Stimulated activated CD4-positive, alpha-beta T cell treated with anti-CD3 and anti-CD28 coated beads, Interleukin-12 subunit alpha, Interleukin-12 subunit beta, amount 100 ng/mL, for 24 hours (primary cell): Measurements from ENCODE around the gene TIAM1.
A peak's percentile ranks its signal among the peaks of the same experiment; 100 is the strongest.

Experiments used
- DNase-seq, 2 experiments: peaks; one replicate each; pipeline ENCODE4 v3.0.0-alpha.2; 2020; ENCODE audit warnings: low read depth in 2 of 2

TIAM1 gene

DNA sequence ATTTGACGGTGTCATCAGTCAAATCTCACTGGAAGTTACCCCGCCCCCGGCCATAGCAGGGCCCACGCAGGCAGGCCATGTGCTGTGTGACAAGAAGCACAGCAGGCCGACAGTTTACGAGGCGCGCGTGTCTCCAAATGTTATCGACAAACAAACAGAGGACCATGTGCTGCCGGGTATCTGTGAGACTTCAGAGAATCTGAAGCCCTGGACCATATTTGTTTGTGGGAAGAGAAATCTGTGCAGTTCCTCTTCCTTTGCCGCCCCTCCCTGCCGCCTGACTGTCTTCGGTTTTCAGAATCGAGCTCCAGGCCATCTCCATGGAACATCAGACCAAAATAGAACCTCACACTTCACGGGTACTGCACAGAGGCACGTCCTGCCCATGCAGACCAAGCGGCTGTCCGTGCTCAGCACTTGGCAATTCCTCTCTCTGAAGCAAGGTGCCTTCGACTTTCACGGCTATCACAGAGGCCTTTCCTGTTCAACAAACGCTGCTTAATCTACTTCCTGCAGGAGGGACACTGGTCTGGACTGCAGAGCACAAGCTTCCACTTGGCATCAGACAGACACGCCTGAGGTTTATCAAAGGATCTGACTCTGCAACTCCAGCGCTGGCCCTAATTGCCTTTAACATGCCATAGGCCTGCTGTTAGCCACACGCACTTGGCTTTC lies 170.0 kb downstream of the TIAM1 start:
- peak in 1 of 2 experiments; percentile 55 for DNase-seq

DNA sequence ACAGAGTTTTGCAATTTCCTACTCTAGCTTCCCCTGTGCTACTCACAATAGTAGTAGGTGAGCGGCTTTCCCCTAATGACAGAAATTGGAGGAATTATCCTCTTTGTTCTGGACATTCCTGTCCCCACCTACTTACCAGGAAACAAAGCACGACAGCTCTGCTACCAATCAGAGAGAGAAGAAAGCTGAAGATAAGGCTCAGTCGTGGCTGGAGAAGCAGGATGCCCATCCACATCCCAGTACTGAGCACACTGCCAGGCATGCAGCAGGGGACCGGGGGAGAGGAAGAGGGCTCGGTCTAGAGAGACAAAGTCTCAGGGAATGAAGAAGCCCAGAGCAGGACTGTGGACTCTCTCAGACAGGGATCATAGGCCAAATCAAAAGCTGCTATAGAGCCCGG lies 171.7 kb downstream of the TIAM1 start:
- DNase-seq = no peak

- DNase-seq = no peak
Observed at GRCh38 chr21:31164713-31165694, 179.1 kb downstream of the TIAM1 start.

GRCh38 chr21:31162827-31163226 lies 181.2 kb downstream of the TIAM1 start:
- no peak for DNase-seq

- DNase-seq = no peak
Observed at GRCh38 chr21:31162079-31162699, 181.9 kb downstream of the TIAM1 start.

- no peak for DNase-seq
Observed at GRCh38 chr21:31161157-31161556, 182.9 kb downstream of the TIAM1 start.

DNA sequence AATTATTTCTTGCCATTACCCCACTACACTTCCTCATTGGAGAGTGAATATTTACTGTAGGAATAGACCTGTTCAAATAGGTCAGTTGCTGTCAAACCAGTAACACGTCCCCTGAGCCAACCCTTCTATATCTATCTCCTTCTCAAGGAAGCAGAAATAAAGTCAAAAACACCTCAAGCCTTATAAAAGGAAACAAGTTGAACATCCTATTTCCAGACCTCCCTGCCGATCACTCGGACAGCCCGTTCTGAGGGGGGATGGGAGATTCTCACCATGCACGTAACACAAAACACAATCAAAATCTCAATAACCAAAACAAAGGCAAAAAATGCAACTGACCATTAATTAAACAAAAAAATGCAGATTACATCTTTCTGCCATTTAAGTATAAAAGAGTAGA lies 184.3 kb downstream of the TIAM1 start:
- no peak for DNase-seq

- DNase-seq = no peak
Observed at GRCh38 chr21:31158789-31159581, 185.1 kb downstream of the TIAM1 start.

DNA sequence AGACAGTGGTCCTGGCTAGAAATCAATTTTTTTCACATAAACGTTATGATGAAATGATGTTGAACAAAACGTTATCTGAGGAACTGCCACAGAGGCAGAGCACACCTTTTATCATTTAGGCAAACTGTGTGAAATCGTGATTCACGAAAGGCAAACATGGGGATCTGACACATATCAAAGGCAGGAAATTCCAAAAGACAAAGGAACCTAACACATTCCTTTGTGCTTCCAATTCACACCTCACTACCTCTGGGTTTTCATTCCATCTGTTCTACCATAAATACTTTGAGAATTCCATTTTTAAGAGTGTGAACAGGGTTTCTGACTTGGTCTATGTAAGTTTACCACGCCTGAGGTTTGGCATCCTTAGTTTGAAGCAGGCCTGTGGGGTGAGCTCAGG lies 186.3 kb downstream of the TIAM1 start:
- DNase-seq = no peak

DNA sequence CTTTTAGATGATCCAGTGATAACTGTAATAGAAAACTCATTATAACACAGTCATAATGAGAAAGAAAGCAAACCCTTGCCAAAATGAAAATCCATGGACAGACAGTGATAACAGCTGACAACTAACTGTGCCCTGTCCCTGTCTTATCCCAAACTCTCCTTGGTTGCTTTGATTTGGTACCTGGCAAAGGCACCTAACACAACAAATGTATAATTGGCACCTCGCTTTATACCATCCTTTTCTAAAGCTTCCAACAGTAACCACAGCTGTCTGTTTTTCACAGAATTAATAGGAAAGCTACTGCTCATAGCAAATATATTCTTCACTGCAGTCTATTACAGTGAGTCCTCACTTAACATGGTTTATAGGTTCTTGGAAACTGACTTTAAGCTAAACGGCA lies 187.4 kb downstream of the TIAM1 start:
- DNase-seq = no peak

DNA sequence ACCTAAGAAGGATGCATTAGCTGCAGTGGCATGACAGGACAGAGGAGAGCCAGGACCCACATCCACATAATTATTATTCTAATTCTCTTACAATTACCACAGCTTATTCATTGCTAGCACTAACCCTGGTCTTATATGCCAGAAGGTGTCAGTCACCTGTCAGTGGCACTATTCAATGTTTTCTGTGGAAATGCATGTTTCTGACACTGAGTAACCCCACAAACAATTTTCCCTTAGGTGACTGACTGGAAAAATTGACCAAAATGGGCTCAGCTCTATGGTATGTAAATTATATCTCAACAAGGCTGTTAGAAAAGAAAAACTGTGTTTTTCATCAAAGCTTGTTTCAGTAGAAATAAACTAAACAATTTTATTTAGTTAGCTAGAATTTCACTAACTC lies 187.9 kb downstream of the TIAM1 start:
- no peak for DNase-seq

DNA sequence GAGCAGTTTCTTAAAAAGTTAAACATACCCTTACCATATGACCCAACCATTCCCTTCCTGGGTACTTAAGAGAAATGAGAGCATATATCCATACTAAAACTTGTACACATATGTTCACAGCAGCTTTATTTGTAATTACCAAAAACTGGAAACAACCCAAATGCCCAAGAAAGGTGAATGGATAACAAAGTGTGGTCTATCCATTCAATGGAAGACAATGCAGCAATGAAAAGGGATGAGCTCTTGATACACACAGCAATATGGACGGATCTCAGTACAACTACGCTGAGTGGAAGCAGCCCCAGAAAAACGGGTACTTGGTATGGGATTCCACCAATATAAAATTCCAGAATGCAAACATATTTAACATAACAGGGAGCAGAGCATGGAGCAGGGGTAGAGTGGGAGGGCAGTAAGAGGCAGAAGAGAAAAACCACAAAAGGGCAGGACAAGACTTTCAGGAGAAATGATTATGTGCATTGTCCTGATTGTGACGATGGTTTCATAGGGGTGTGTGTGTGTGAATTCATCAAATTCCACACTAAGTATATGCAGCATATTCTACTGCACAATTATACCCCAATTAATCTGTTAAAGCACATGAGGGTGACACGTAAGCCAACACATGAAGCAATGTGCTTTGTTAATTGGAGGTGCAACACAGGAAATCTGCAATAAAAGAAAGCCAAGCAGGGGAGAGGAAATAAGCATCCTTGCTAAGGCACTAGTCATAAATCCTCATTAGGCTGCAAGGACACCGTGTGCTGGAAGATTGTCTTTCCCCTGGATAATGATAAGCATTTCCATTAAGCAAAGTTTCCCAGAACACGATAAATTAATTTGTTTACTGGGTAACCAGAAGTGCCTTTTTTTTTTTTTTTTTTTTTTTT lies 192.7 kb downstream of the TIAM1 start:
- DNase-seq = no peak

- DNase-seq = no peak
Observed at GRCh38 chr21:31145274-31145673, 198.8 kb downstream of the TIAM1 start.

DNA sequence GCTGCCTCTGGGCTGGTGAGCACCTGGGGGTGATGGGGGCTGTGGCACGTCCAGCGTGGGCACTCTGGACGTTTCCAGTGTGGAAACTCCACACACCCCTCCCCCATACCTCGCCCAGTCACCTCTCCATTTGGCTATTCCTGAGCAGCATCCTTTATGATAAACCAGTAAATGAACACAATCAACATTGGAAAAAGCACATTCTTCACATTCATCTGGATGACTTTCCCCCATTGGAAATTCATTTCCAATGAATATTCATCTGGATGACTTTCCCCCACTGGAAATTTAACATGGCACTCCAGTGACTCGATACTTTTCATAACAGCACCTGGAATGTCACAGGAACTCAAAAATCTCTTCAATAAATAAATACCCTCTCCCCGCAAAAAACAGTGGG lies 201.0 kb downstream of the TIAM1 start:
- DNase-seq = no peak

- DNase-seq = no peak
Observed at GRCh38 chr21:31142600-31142999, 201.5 kb downstream of the TIAM1 start.

- no peak for DNase-seq
Observed at GRCh38 chr21:31141389-31142000, 202.6 kb downstream of the TIAM1 start.

GRCh38 chr21:31140676-31141075 lies 203.4 kb downstream of the TIAM1 start:
- no peak for DNase-seq

DNA sequence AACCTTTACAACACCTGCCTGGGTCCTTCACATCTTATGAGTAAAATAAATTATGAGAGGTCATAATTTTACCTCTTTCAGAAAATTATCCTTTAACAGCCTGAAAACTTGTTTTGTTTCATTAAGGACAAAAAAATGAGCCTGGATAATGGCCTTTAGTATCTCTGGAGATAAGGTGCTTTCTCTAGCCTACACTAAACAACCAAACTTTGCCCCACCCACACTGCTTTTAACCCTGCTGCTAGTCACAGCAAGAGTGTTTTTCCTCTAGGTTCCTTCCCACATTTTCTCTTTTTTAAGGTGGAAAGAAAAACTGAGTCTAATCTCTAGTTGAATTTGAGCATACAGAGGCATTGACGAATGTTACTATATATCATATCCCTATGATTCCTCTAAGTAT lies 204.0 kb downstream of the TIAM1 start:
- DNase-seq = no peak

GRCh38 chr21:31137960-31138359 lies 206.1 kb downstream of the TIAM1 start:
- DNase-seq = no peak

DNA sequence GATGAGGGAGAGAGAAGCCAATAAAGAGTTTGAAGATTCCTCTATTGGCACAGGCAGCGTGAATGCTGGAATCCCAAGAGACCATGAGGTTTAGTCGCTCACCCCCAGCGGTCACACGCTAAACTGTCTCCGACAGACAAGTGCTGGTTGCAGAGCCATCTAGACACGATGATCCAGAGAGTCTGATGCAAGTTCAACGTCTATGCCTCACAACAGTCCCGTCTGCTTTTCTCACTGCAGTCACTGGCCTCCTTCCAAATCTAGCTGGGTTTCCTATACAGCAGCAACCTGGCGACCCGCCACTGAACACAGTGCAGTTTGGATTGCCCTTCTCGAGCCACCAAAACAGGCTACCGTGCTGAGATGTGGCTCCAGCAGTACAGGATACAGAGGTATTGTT lies 207.2 kb downstream of the TIAM1 start:
- no peak for DNase-seq
